GM12872 (cell line): ENCODE measurements around the gene DYDC2.

Experiments
- TF ChIP-seq, protein P1 (sequence below): IDR thresholded peaks from 3 replicates; pipeline ENCODE4 v1.5.1; 2011; ENCODE audit warnings: low read depth, mild to moderate bottlenecking, low read length, moderate library complexity; ENCODE audit not compliant: insufficient read depth

DYDC2 gene

GRCh38 chr10:80394358-80394916 is 37.9 kb downstream of the DYDC2 start:
- TF ChIP-seq, protein P1, sequence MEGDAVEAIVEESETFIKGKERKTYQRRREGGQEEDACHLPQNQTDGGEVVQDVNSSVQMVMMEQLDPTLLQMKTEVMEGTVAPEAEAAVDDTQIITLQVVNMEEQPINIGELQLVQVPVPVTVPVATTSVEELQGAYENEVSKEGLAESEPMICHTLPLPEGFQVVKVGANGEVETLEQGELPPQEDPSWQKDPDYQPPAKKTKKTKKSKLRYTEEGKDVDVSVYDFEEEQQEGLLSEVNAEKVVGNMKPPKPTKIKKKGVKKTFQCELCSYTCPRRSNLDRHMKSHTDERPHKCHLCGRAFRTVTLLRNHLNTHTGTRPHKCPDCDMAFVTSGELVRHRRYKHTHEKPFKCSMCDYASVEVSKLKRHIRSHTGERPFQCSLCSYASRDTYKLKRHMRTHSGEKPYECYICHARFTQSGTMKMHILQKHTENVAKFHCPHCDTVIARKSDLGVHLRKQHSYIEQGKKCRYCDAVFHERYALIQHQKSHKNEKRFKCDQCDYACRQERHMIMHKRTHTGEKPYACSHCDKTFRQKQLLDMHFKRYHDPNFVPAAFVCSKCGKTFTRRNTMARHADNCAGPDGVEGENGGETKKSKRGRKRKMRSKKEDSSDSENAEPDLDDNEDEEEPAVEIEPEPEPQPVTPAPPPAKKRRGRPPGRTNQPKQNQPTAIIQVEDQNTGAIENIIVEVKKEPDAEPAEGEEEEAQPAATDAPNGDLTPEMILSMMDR, result no peak

GRCh38 chr10:80397014-80397413 is 40.4 kb downstream of the DYDC2 start:
- TF ChIP-seq, protein P1, result no peak

- TF ChIP-seq, protein P1, result no peak
Observed at GRCh38 chr10:80400136-80400804, 43.7 kb downstream of the DYDC2 start.

GRCh38 chr10:80405035-80405434 is 48.5 kb downstream of the DYDC2 start:
- TF ChIP-seq, protein P1, result no peak

DNA sequence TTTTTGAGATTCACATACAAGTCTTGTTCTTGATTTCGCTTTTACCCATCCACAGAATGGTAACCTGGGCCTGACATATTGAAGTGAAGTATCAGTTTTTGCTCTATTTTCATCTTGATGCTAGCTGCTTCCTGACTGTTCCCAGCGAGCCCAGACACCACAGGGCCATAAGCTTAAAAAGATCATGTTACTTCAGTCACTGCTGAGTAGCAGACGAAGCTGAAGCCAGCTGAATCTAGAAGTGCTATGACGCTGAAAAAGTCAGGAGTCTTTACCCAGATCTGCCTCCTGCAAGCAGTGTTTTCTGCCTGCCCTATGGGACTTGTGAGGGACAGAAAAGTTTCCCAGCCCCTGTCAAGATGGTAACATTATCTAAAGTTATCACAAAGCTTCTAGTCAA is 49.0 kb downstream of the DYDC2 start:
- TF ChIP-seq, protein P1, result no peak

DNA sequence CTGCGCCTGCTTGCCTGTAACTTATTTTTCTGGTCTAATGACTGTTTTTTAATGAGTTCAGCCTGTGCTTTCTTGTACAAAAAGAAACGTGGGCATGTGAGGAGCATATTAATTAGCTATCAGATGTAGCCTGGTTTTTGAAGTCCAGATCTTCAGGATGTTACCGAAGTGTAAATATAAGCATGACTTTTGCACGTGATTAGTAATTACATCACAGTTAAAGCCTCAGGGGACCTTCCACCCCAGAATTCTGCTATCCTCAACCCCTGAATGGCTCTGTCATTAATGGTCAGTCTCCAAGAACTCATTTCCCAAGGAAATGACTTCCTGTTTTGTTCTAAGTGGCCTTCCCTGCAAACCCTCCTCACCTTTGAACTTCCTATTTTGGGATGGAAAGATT is 49.6 kb downstream of the DYDC2 start:
- TF ChIP-seq, protein P1, result no peak

GRCh38 chr10:80407812-80408241 is 51.2 kb downstream of the DYDC2 start:
- TF ChIP-seq, protein P1, result no peak
